Activated naive CD4-positive, alpha-beta T cell treated with Interleukin-2 at 50 U/mL for 16 hours (primary cell): ENCODE data around the gene CASZ1.

Experiments used
- DNase-seq: peaks from one replicate; pipeline ENCODE4 v3.0.0-alpha.2; 2020

The CASZ1 gene

DNA sequence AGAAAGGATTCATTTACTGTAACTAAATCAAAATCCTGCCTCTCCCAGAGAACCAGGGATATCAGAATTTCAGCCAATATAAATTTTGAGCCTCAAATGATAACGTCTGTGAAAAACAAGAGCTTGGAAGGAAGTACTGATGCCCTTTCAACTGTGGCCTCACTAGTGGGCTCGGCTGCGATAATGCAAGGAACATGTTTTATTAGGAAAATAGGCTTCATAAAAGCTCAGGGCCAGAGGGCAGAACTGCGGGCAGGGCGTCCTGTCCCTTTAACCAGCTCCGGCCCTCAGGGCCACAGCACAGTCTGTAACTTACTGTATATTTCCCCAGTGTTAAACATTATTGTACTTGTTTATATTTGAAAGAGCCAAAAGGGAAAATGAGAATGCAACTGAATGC lies 199.7 kb downstream of the CASZ1 start:
- DNase-seq = no peak

DNA sequence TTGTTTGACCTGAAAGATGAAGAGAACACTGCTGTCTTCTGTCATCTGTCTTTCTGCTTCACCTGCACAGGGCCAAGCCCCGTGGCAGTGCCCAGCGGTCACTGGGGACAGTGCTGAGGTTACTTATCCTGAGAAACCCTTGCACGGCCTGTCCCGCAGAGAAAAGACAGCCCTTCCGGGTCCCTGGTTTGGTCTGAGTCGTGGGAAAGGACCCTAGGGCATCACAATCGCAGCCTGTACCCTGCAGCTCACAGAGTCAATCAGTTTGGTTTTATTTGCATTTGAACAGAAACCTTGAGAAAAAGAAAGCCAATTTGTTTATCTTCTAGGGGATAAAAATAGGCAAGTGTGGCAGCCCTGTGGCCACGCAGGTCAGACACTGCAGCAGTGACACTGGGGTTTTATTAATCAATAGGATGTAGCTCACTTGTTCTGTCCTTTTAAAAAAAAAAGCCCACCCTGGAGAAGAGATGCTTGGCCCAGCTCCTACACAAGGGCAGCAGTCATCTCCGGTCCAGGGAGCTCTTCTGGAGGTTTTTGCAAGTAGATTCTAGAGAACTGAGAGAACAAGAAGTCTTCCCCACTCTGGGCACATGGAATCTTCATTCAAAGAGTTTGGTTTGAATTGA lies 201.7 kb downstream of the CASZ1 start:
- DNase-seq = no peak

DNA sequence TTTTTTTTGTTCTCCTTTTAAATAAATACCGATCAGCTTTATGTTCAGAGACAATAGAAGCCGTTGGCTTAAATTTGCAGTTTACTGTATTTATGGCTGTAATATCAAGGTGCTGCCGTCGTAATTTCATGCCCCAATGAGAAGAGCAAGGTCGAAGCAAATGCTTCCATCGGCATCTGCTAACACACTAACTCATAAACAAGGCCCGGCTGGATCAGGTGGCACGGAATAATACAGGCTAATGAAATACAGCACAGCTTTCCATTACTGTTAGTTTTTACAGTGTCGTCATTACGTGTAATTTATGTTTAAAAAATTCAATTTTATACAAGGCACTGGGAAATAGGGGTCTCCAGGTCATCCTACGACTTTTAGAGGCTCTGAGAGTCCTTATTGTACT lies 202.7 kb downstream of the CASZ1 start:
- no peak for DNase-seq

DNA sequence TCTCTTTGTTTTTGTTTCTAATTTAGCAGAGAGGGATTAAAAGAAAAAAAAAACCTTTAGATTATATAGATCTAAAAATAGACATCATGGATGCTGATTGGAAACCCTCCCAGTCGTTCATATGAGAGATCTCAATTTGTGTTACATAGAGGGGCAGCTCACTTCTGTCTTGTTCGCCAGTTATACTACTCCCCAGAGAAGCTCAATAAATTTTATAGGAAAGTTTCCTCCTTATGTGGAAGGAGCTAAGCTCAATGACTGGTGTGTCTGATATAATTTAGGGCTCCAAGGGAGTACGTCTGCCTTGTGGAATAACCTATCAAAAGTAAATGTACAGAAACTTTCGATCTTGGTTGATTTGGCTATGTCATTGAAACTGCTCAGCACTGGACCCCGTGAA lies 204.1 kb downstream of the CASZ1 start:
- no peak for DNase-seq

DNA sequence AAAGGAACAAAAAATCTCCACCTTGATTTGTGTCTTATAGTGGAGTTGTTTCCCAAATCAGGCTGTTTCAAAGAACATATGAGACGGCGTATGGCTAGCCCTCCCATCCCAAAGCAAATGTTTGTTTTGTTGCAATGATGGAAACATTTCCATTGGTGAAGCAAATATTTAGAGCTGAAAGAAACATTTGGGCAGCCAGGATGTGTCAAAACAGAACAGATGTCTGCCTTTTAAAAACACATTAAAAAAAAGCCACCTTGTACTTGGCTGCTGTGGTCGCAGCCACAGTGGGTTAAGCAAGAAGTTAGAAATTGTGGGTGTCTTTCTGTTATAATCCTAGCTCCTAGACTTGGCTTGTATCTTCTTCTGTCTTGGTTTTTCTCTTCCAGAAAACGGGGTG lies 205.4 kb downstream of the CASZ1 start:
- DNase-seq = no peak

DNA sequence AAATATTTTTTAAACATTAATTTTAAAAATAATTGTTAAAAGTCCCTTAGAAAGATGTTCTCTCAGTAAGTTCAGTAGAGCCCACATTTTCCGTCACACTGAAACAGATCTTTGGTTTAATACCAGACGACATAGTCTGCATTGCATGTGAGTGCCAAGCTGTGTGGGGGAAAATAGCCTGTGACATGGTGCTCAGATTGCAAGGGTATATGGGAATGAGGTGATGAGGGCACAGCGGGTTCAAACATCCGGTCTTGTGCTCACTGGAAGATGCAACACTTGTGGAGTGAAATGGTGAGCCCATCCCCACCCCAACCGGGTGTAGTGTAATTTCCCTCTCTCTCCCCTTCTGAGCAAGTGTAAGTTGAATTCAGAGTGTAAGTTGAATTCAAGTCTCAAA lies 207.4 kb downstream of the CASZ1 start:
- no peak for DNase-seq

DNA sequence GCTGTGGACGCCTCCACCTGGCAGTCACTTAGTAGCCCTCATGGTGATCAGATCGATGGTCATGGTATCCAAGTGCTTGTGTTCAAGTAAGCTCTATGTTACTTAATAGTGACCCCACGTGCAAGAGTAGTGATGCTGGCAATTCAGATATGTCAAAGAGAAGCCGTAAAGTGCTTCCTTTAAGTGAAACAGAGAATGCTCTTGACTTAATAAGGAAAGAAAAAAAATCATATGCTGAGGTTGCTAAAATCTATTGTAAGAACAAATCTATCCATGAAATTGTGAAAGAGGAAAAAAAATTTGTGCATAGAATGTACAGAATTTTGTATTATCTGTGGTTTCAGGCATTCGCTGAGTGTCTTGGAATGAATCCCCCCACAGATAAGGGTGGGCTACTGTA lies 207.8 kb downstream of the CASZ1 start:
- DNase-seq = no peak
